GM12878 (cell line): Measurements from ENCODE around the gene ARL15. TPM values are rescaled to one million over a fixed set of nuclear protein-coding genes. Genes with fewer than 3 reads are reported as not detected.

Source experiments
- ATAC-seq: fragments of 200-7000 bp; cut with Tn5 transposase; 3 replicates; pipeline ENCODE4 v1.9.1; 2020; ENCODE audit warnings: mild to moderate bottlenecking, moderate library complexity
- BruUV-seq: library from RNA; stranded (reverse); fragments of 400-500 nt; replicated peaks from 2 replicates; lab custom pipeline; 2021; lab: Mats Ljungman, UMichigan
- CTCF ChIA-PET: fragments of 300-600 bp; sonication (Branson Sonifier 250); formaldehyde crosslinking; extraction: SDS; loops from one replicate; lab custom pipeline; 2021; ENCODE audit warnings: inconsistent platforms; lab: Yijun Ruan, JAX
- POLR2A ChIA-PET: fragments of 350-600 bp; formaldehyde crosslinking; extraction: SDS; loops from one replicate; lab custom pipeline; 2021; ENCODE audit warnings: inconsistent platforms; lab: Charles Lee
- RAD21 ChIA-PET: fragments of 300-600 bp; sonication (Branson Sonifier 250); formaldehyde crosslinking; loops from one replicate; lab custom pipeline; 2023; ENCODE audit warnings: antibody characterized with exemption; ENCODE audit not compliant: unreplicated experiment; lab: Charles Lee
- SMC1A ChIA-PET: fragments of 300-600 bp; sonication (Branson Sonifier 250); formaldehyde crosslinking; loops from one replicate; lab custom pipeline; 2023; ENCODE audit not compliant: unreplicated experiment, uncharacterized antibody; lab: Charles Lee
- DNase-seq: peaks from one replicate; pipeline ENCODE4 v3.0.0-alpha.2; 2011; ENCODE audit warnings: low read depth, low spot score
- FAIRE-seq: peaks from 3 replicates; lab custom pipeline; 2011; peaks lifted over from hg19 to GRCh38; lab: Jason Lieb, UNC
- H2AFZ ChIP-seq: 2 replicates; pipeline ENCODE4 v1.6.0; 2011; ENCODE audit warnings: low read depth, low read length, control low read depth; ENCODE audit not compliant: control insufficient read depth
- H3K27ac ChIP-seq: 2 replicates; pipeline ENCODE4 v1.5.1; 2011; ENCODE audit warnings: control low read depth; ENCODE audit not compliant: control insufficient read depth, insufficient read depth
- H3K27me3 ChIP-seq, 2 experiments: replicated peaks in 1 of 2; 2 replicates each; pipeline versions ENCODE4 v1.6.0 to v1.6.1; 2011; ENCODE audit warnings: low read length in 1 of 2; ENCODE audit not compliant: control insufficient read depth in 2 of 2, insufficient read depth in 2 of 2
- H3K36me3 ChIP-seq, 2 experiments: 2 replicates each; pipeline ENCODE4 v1.5.1; 2011; ENCODE audit warnings: low read length in 1 of 2; ENCODE audit not compliant: control insufficient read depth in 2 of 2, insufficient read depth in 2 of 2
- H3K4me1 ChIP-seq: 2 replicates; pipeline ENCODE4 v1.6.1; 2011; ENCODE audit warnings: mild to moderate bottlenecking, low read length, moderate library complexity, mixed read lengths; ENCODE audit not compliant: control insufficient read depth, insufficient read depth
- H3K4me2 ChIP-seq: 2 replicates; pipeline ENCODE4 v1.6.0; 2011; ENCODE audit warnings: control low read depth; ENCODE audit not compliant: control insufficient read depth, insufficient read depth
- H3K4me3 ChIP-seq: fragments of 200-600 bp; sonication (generic); 2 replicates; pipeline ENCODE4 v1.5.1; 2016
- H3K79me2 ChIP-seq: 2 replicates; pipeline ENCODE4 v1.6.0; 2011; ENCODE audit warnings: low read length; ENCODE audit not compliant: control insufficient read depth, insufficient read depth
- H3K9ac ChIP-seq: 2 replicates; pipeline ENCODE4 v1.8.0; 2011; ENCODE audit warnings: low read length, control low read depth, mixed read lengths; ENCODE audit not compliant: control insufficient read depth, insufficient read depth
- H3K9me3 ChIP-seq: replicated peaks from 3 replicates; pipeline ENCODE4 v1.5.1; 2011; ENCODE audit warnings: mild to moderate bottlenecking, low read length; ENCODE audit not compliant: control insufficient read depth, insufficient read depth
- H4K20me1 ChIP-seq: 2 replicates; pipeline ENCODE4 v1.6.0; 2011; ENCODE audit not compliant: control insufficient read depth, insufficient read depth
- ATF2 ChIP-seq: IDR thresholded peaks from 2 replicates; pipeline ENCODE4 v1.6.1; 2012; ENCODE audit warnings: low read length, inconsistent platforms
- ESRRA ChIP-seq: IDR thresholded peaks from 2 replicates; pipeline ENCODE4 v1.6.1; 2012; ENCODE audit warnings: mild to moderate bottlenecking, low read length, improper control_type of control experiment
- GABPA ChIP-seq: IDR thresholded peaks from 2 replicates; pipeline ENCODE4 v1.6.1; 2014; ENCODE audit warnings: antibody characterized with exemption, low read depth, mild to moderate bottlenecking, inconsistent platforms
- KLF5 ChIP-seq: fragments of 450-650 bp; IDR thresholded peaks from 2 replicates; pipeline ENCODE4 v1.6.1; 2014; ENCODE audit warnings: mild to moderate bottlenecking; ENCODE audit not compliant: partially characterized antibody
- POU2F2 ChIP-seq: IDR thresholded peaks from 3 replicates; pipeline ENCODE4 v1.6.1; 2011; ENCODE audit warnings: low read depth, mild to moderate bottlenecking, low read length, borderline replicate concordance
- RFX5 ChIP-seq: IDR thresholded peaks from 2 replicates; pipeline ENCODE4 v1.6.1; 2011; ENCODE audit warnings: low read depth, low read length, improper control_type of control experiment
- SIX5 ChIP-seq: IDR thresholded peaks from 2 replicates; pipeline ENCODE4 v1.6.1; 2011; ENCODE audit warnings: mild to moderate bottlenecking, low read depth, low read length, moderate library complexity; ENCODE audit not compliant: severe bottlenecking
- SUPT20H ChIP-seq: IDR thresholded peaks from 2 replicates; pipeline ENCODE4 v1.6.1; 2011; ENCODE audit warnings: low read depth, mild to moderate bottlenecking, low read length, moderate library complexity, borderline replicate concordance; ENCODE audit not compliant: control insufficient read depth
- TCF3 ChIP-seq: IDR thresholded peaks from 2 replicates; pipeline ENCODE4 v1.6.1; 2012; ENCODE audit warnings: low read depth, mild to moderate bottlenecking, low read length, borderline replicate concordance; ENCODE audit not compliant: insufficient read depth
- YBX1 ChIP-seq: fragments of 450-650 bp; IDR thresholded peaks from 2 replicates; pipeline ENCODE4 v1.6.1; 2016; ENCODE audit warnings: antibody characterized with exemption
- ZNF384 ChIP-seq: IDR thresholded peaks from 2 replicates; pipeline ENCODE4 v1.6.1; 2012; ENCODE audit warnings: low read depth, mild to moderate bottlenecking, low read length, improper control_type of control experiment, borderline replicate concordance
- ZZZ3 ChIP-seq: IDR thresholded peaks from 2 replicates; pipeline ENCODE4 v1.6.1; 2011; ENCODE audit warnings: low read depth; ENCODE audit not compliant: control insufficient read depth, insufficient read length
- WGBS: methylation state at CpG from one replicate; pipeline ENCODE4 v1.1.6; 2016; ENCODE audit warnings: low lambda C conversion rate; ENCODE audit not compliant: insufficient replicate concordance, insufficient coverage; ENCODE audit errors: missing lambda C conversion rate; 5-methylcytosine and 5-hydroxymethylcytosine counted together
- in situ Hi-C: fragments of 300-500 bp; cut with MboI; formaldehyde crosslinking; loops from 9 replicates; pipeline ENCODE4 v1.14.3; 2018; ENCODE audit warnings: mixed read lengths
- intact Hi-C: fragments of 100-400 bp; cut with micrococcal nuclease; formaldehyde crosslinking; loops from one replicate; pipeline ENCODE4 v1.14.2; 2022; ENCODE audit not compliant: unreplicated experiment
- polyA plus RNA-seq, 11 experiments: library from polyadenylated mRNA; depleted of rRNA in 4 of 11; unstranded in 6 of 11; stranded (reverse) in 5 of 11; fragments of >200 nt; fragmentation: Nextera tagmentation in 4 of 11; fragmentation: Illumina TruSeq in 1 of 11; extraction: Ambion mirVana in 4 of 11; extraction: Trizol in 1 of 11; gene quantifications; 1 replicate in 1 of 11; 2 replicates in 10 of 11; pipeline versions ENCODE4 v1.2.1 to v1.2.3, GENCODE V29; 2011 to 2016; ENCODE audit warnings: inconsistent platforms in 2 of 11, missing spikeins in 2 of 11, low read depth in 1 of 11
- total RNA-seq, 4 experiments: library from RNA; depleted of rRNA in 3 of 4; stranded (reverse); fragments of >200 nt in 3 of 4; fragmentation: Illumina TruSeq in 1 of 4; extraction: Trizol in 1 of 4; gene quantifications; 2 replicates each; pipeline versions ENCODE4 v1.2.1 to v1.2.3, GENCODE V29; 2013 to 2021
- TF ChIP-seq, protein P1 (sequence below): IDR thresholded peaks from 2 replicates; pipeline ENCODE4 v1.6.1; 2012; ENCODE audit warnings: improper control_type of control experiment, low read depth, low read length; ENCODE audit not compliant: insufficient replicate concordance
- TF ChIP-seq, protein P2 (sequence below): fragments of 450-650 bp; formaldehyde crosslinking; IDR thresholded peaks from 2 replicates; pipeline ENCODE4 v1.5.0; 2022; ENCODE audit warnings: mild to moderate bottlenecking, missing genetic modification characterization

The ARL15 gene
- total and polyA plus RNA-seq, 10 of the 15 experiments (the other 5 are each of a cell fraction or from before 2014, with no cell fraction given): 3.6 to 11.0 (median 7.7) TPM

DNA sequence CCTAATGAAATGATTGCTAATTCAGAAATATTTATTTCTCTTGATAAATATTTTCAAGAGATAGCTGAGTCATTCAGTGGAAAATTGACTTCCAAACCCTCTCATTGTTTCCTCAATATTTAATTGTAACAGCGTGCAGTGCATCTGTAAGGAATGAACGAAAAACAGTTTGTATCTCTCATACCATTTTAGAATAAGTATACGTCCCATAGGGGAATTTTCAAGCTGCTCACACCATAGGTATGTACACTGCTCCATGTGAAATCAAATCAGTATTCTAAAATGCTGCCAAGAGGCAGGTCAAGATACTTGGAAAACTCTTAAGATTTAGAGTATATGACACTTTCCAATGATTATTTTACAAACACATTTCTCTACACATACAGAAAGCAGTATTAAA, 202.2 kb downstream of the ARL15 start (continued):
- TF ChIP-seq ZNF384: no peak
- TF ChIP-seq, protein P1, sequence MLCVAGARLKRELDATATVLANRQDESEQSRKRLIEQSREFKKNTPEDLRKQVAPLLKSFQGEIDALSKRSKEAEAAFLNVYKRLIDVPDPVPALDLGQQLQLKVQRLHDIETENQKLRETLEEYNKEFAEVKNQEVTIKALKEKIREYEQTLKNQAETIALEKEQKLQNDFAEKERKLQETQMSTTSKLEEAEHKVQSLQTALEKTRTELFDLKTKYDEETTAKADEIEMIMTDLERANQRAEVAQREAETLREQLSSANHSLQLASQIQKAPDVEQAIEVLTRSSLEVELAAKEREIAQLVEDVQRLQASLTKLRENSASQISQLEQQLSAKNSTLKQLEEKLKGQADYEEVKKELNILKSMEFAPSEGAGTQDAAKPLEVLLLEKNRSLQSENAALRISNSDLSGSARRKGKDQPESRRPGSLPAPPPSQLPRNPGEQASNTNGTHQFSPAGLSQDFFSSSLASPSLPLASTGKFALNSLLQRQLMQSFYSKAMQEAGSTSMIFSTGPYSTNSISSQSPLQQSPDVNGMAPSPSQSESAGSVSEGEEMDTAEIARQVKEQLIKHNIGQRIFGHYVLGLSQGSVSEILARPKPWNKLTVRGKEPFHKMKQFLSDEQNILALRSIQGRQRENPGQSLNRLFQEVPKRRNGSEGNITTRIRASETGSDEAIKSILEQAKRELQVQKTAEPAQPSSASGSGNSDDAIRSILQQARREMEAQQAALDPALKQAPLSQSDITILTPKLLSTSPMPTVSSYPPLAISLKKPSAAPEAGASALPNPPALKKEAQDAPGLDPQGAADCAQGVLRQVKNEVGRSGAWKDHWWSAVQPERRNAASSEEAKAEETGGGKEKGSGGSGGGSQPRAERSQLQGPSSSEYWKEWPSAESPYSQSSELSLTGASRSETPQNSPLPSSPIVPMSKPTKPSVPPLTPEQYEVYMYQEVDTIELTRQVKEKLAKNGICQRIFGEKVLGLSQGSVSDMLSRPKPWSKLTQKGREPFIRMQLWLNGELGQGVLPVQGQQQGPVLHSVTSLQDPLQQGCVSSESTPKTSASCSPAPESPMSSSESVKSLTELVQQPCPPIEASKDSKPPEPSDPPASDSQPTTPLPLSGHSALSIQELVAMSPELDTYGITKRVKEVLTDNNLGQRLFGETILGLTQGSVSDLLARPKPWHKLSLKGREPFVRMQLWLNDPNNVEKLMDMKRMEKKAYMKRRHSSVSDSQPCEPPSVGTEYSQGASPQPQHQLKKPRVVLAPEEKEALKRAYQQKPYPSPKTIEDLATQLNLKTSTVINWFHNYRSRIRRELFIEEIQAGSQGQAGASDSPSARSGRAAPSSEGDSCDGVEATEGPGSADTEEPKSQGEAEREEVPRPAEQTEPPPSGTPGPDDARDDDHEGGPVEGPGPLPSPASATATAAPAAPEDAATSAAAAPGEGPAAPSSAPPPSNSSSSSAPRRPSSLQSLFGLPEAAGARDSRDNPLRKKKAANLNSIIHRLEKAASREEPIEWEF: no peak
- TF ChIP-seq, all 136 proteins: peak for 0

DNA sequence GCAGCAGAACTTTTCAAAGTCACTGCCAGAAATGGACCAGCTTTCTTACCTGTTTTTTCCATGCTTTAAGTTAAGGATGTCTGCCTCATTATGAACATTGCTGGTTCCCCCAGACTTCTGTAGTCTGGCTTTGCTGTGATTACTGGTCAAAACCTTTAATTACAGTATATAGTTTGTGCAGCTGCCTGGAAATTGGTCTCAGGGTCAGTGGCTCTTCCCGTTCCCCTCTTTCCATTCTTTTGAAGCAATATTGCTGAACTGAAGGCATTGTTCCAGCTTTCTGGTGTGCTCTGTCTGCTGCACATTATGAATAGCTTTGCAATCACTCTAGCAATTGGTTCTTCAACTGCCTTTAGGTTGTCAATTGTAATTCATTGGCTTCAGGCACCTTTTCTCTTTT, 206.5 kb downstream of the ARL15 start:
- Histone ChIP-seq H3K9ac (no peak overlapping the region), H3K79me2 (no peaks in the 10 kb centered on the region), H3K27ac (no peak overlapping the region), H2AFZ (no peak overlapping the region), H3K4me1 (no peaks in the 10 kb centered on the region), H3K4me3 (no peak overlapping the region), H3K36me3 (no peaks in the 10 kb centered on the region), H3K27me3 (no peaks in the 10 kb centered on the region), H3K4me2 (no peak overlapping the region), H3K9me3 (no peaks in the 10 kb centered on the region), H4K20me1 (no peaks in the 10 kb centered on the region)
- DNase-seq: no peak
- ATAC-seq: no peak
- in situ Hi-C loops (no loop called here), intact Hi-C loops (no loop called here)
- no peak for FAIRE-seq
- ChIA-PET CTCF (interaction anchor here (1.0 kb wide), 1 partner anchor 71 kb away, joined by 3 read pairs; no protein-coding TSS in a partner anchor), SMC1A (interaction anchor here (1.1 kb wide), 1 partner anchor 91 kb away, joined by 3 read pairs; no protein-coding TSS in a partner anchor), POLR2A (no interaction called here), RAD21 (no interaction called here)
- BruUV-seq: no TSS peak
- WGBS: 100% methylated on average over 1 of the region's 1 CpG
- TF ChIP-seq POU2F2: no peak
- TF ChIP-seq RFX5: no peak
- TF ChIP-seq ZZZ3: no peak
- no peak for TF ChIP-seq ATF2
- no peak for TF ChIP-seq GABPA
- TF ChIP-seq KLF5: no peak
- TF ChIP-seq YBX1: no peak
- TF ChIP-seq TCF3: no peak
- TF ChIP-seq ESRRA: no peak
- no peak for TF ChIP-seq SUPT20H
- TF ChIP-seq, protein P2, sequence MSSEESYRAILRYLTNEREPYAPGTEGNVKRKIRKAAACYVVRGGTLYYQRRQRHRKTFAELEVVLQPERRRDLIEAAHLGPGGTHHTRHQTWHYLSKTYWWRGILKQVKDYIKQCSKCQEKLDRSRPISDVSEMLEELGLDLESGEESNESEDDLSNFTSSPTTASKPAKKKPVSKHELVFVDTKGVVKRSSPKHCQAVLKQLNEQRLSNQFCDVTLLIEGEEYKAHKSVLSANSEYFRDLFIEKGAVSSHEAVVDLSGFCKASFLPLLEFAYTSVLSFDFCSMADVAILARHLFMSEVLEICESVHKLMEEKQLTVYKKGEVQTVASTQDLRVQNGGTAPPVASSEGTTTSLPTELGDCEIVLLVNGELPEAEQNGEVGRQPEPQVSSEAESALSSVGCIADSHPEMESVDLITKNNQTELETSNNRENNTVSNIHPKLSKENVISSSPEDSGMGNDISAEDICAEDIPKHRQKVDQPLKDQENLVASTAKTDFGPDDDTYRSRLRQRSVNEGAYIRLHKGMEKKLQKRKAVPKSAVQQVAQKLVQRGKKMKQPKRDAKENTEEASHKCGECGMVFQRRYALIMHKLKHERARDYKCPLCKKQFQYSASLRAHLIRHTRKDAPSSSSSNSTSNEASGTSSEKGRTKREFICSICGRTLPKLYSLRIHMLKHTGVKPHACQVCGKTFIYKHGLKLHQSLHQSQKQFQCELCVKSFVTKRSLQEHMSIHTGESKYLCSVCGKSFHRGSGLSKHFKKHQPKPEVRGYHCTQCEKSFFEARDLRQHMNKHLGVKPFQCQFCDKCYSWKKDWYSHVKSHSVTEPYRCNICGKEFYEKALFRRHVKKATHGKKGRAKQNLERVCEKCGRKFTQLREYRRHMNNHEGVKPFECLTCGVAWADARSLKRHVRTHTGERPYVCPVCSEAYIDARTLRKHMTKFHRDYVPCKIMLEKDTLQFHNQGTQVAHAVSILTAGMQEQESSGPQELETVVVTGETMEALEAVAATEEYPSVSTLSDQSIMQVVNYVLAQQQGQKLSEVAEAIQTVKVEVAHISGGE: no peak
- TF ChIP-seq SIX5: no peak
